GM10266 (cell line): ENCODE results near the gene BNIP2.
A peak's percentile ranks its signal among the peaks of the same experiment; 100 is the strongest.
"Not testable (repeated sequence)": the region's sequence is repeated elsewhere in the genome, so short reads cannot be mapped to it uniquely, and the experiment has no call there.

Experiments used
- DNase-seq: peaks from one replicate; pipeline ENCODE4 v3.0.0; 2012; ENCODE audit errors: extremely low spot score
- CTCF ChIP-seq: IDR thresholded peaks from 2 replicates; pipeline ENCODE4 v1.5.1; 2012; ENCODE audit warnings: mild to moderate bottlenecking, low read depth; ENCODE audit not compliant: control insufficient read depth, insufficient read depth; ENCODE audit errors: missing control alignments

The BNIP2 gene

GRCh38 chr15:59699810-59700431, 10.8 kb upstream of the BNIP2 start:
- DNase-seq = no peak
- no peak for TF ChIP-seq CTCF

- not testable (repeated sequence) for DNase-seq
These were observed 8.9 kb upstream of the BNIP2 start for GRCh38 chr15:59698065-59698464.

GRCh38 chr15:59696332-59696731, 7.2 kb upstream of the BNIP2 start:
- TF ChIP-seq CTCF = no peak
- no peak for DNase-seq

- DNase-seq = no peak
- TF ChIP-seq CTCF = no peak
These were observed 5.7 kb upstream of the BNIP2 start for GRCh38 chr15:59694779-59695178.

GRCh38 chr15:59691194-59691805, 2.2 kb upstream of the BNIP2 start:
- peak; percentile 56 for TF ChIP-seq CTCF
- peak; percentile 35 for DNase-seq

GRCh38 chr15:59689626-59690236, 611 bp upstream of the BNIP2 start:
- DNase-seq = no peak
- no peak for TF ChIP-seq CTCF

- DNase-seq = peak; percentile 28
- TF ChIP-seq CTCF = no peak
These were observed 718 bp downstream of the BNIP2 start for GRCh38 chr15:59688423-59688781.
